ENCODE data around the gene METTL25.

DNA sequence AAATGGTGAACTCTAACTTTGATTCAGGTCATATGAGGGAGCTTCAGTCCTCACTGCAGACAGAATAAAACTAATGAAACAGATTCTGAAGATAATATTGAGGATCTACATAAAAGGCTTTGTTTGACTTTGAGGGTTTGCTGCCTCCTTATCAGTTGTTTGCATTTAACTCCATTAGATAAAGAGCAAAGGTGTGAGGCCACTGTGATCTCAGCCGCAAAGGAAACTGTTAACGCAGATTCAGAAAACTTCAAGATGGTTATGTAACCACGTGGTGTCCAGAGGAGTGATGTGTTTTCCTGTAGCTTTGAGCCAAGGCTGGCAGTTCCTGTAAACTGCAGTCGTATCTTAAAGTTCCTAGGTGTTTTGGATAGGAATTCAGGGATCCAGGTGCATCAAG is 67.8 kb downstream of the METTL25 start:
- TF ChIP-seq CTCF (conservative IDR thresholded peaks at IDR 0.05) (no peak), EZH2 (IDR thresholded peaks at IDR 0.05; ENCODE audit: low read depth) (no peak)
